ENCODE data around the gene LDAH.

Gene LDAH

GRCh38 chr2:20668871-20669475, 153.9 kb downstream of the LDAH start:
- H3K36me3 ChIP-seq (replicated peaks in 1 of 2; ENCODE audit: control insufficient read depth in 2 of 2, insufficient read depth in 2 of 2, low read length in 2 of 2): no peaks in the 10 kb centered on the region
- WGBS, 2 donors (ENCODE audit: extremely low coverage in 2 of 2, insufficient read length in 2 of 2, insufficient replicate concordance in 1 of 2): no CpG with 5 or more reads among the region's 8 CpGs
- no peak overlapping the region for H2BK15ac ChIP-seq (ENCODE audit: low read length)
- H4K8ac ChIP-seq (ENCODE audit: low read depth, low read length): no peak overlapping the region
- peak overlapping the region; percentile 27 for H3K23ac ChIP-seq (ENCODE audit: low read depth, low read length, poor library complexity)
- H3K4me1 ChIP-seq (ENCODE audit: control insufficient read depth in 2 of 2, insufficient read depth in 1 of 2, low read depth in 1 of 2, low read length in 2 of 2): peaks cover 13 to 21% of the 10 kb centered on the region in 2 donors
- no peak overlapping the region for H3K4me3 ChIP-seq (ENCODE audit: low read length in 2 of 2)
- H3K18ac ChIP-seq (ENCODE audit: low read length): no peak overlapping the region
- H2AK5ac ChIP-seq (ENCODE audit: low read depth, low read length): no peak overlapping the region
- H4K91ac ChIP-seq (ENCODE audit: low read depth, low read length, poor library complexity): no peak overlapping the region
- H2BK120ac ChIP-seq (ENCODE audit: low read depth, low read length): no peak overlapping the region
- H3K4ac ChIP-seq (ENCODE audit: low read length): no peak overlapping the region
- H3K9me3 ChIP-seq (replicated peaks in 1 of 2; ENCODE audit: control insufficient read depth in 2 of 2, insufficient read depth in 1 of 2, low read depth in 1 of 2, low read length in 2 of 2): peaks cover 0 to 10% of the 10 kb centered on the region in 2 donors
- H3K14ac ChIP-seq (ENCODE audit: low read length): no peak overlapping the region
- H2BK12ac ChIP-seq (ENCODE audit: low read length): no peak overlapping the region
- H3K27ac ChIP-seq (replicated peaks; ENCODE audit: low read length): no peak overlapping the region
- H3K9ac ChIP-seq (ENCODE audit: low read depth, low read length, poor library complexity): no peak overlapping the region
- no peak overlapping the region for H2AFZ ChIP-seq (ENCODE audit: low read length)
- H3K79me1 ChIP-seq (ENCODE audit: low read depth, low read length): no peaks in the 10 kb centered on the region
- no peak overlapping the region for H2BK5ac ChIP-seq (ENCODE audit: low read length)
- H3K4me2 ChIP-seq (ENCODE audit: insufficient read depth, low read length, poor library complexity, severe bottlenecking): no peak overlapping the region
- peaks cover 47 to 91% (median 65%) of the 10 kb centered on the region in 3 experiments for H3K27me3 ChIP-seq (ENCODE audit: control insufficient read depth in 3 of 3, insufficient read depth in 3 of 3, low read depth in 1 of 3, low read length in 3 of 3)
- no peak for DNase-seq (ENCODE audit: low spot score)

GRCh38 chr2:20668451-20668850, 154.4 kb downstream of the LDAH start:
- no peak overlapping the region for H2BK120ac ChIP-seq (ENCODE audit: low read depth, low read length)
- no peak overlapping the region for H2AFZ ChIP-seq (ENCODE audit: low read length)
- no peaks in the 10 kb centered on the region for H3K36me3 ChIP-seq (replicated peaks in 1 of 2; ENCODE audit: control insufficient read depth in 2 of 2, insufficient read depth in 2 of 2, low read length in 2 of 2)
- H2AK5ac ChIP-seq (ENCODE audit: low read depth, low read length): no peak overlapping the region
- H3K4me2 ChIP-seq (ENCODE audit: insufficient read depth, low read length, poor library complexity, severe bottlenecking): no peak overlapping the region
- no peak overlapping the region for H4K91ac ChIP-seq (ENCODE audit: low read depth, low read length, poor library complexity)
- H2BK12ac ChIP-seq (ENCODE audit: low read length): no peak overlapping the region
- no peak overlapping the region for H3K18ac ChIP-seq (ENCODE audit: low read length)
- H4K8ac ChIP-seq (ENCODE audit: low read depth, low read length): no peak overlapping the region
- no peak overlapping the region for H2BK5ac ChIP-seq (ENCODE audit: low read length)
- DNase-seq (ENCODE audit: low spot score): no peak
- H3K79me1 ChIP-seq (ENCODE audit: low read depth, low read length): no peaks in the 10 kb centered on the region
- H2BK15ac ChIP-seq (ENCODE audit: low read length): no peak overlapping the region
- H3K23ac ChIP-seq (ENCODE audit: low read depth, low read length, poor library complexity): no peak overlapping the region
- peak overlapping the region in 1 of 2 donors; percentile 63 for H3K4me3 ChIP-seq (ENCODE audit: low read length in 2 of 2)
- no peak overlapping the region for H3K14ac ChIP-seq (ENCODE audit: low read length)
- peaks cover 0 to 10% of the 10 kb centered on the region in 2 donors for H3K9me3 ChIP-seq (replicated peaks in 1 of 2; ENCODE audit: control insufficient read depth in 2 of 2, insufficient read depth in 1 of 2, low read depth in 1 of 2, low read length in 2 of 2)
- peaks cover 53 to 92% (median 65%) of the 10 kb centered on the region in 3 experiments for H3K27me3 ChIP-seq (ENCODE audit: control insufficient read depth in 3 of 3, insufficient read depth in 3 of 3, low read depth in 1 of 3, low read length in 3 of 3)
- no CpG with 5 or more reads among the region's 6 CpGs for WGBS, 2 donors (ENCODE audit: extremely low coverage in 2 of 2, insufficient read length in 2 of 2, insufficient replicate concordance in 1 of 2)
- peaks cover 11 to 16% of the 10 kb centered on the region in 2 donors for H3K4me1 ChIP-seq (ENCODE audit: control insufficient read depth in 2 of 2, insufficient read depth in 1 of 2, low read depth in 1 of 2, low read length in 2 of 2)
- no peak overlapping the region for H3K4ac ChIP-seq (ENCODE audit: low read length)
- H3K27ac ChIP-seq (replicated peaks; ENCODE audit: low read length): no peak overlapping the region
- no peak overlapping the region for H3K9ac ChIP-seq (ENCODE audit: low read depth, low read length, poor library complexity)

DNA sequence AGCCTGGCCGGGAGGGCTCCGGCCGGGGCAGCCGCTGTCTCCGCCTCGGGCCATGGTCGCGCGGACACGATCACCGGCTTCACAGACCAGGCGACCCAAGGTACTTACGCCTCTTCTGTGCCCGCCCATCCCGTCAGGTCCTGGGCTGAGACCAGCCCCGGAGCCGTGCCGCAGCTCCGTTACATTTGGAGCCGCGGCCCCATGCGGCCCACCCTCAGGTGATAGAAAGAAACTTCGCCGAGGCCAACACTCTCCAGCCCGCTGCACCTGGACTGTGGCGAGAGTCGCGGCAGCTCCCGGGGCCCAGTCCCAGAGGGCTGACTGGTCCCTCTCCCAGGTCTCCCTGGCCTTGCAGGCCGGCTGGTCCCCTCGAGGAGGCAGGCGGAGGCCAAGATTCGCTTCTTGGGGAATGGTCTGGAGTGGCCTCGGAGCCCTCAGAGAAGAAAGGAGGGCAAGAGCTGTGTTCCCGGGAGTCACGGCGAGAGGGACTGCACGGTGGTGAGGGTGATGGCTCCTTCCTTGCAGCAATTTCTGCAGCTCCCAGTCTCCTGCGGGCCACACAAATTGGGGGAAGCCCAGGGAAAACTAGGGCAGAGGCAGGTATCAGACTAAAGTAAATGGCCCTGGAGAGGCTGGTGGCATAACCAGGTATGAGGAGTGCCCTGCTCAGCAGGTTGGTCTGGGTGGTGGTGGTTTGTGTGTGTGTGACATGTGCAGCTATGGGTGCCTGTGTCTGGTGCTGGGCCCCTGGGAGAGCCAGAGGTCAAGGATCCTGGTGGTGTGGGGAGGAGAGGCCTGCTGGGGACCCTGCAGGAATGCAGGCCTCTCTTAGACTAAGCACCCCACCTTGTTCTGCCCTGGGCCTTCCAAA, 155.1 kb downstream of the LDAH start:
- H3K27ac ChIP-seq (replicated peaks; ENCODE audit: low read length): no peak overlapping the region
- H3K14ac ChIP-seq (ENCODE audit: low read length): no peak overlapping the region
- no peaks in the 10 kb centered on the region for H3K79me1 ChIP-seq (ENCODE audit: low read depth, low read length)
- no peak overlapping the region for H4K8ac ChIP-seq (ENCODE audit: low read depth, low read length)
- peaks cover 59 to 97% (median 65%) of the 10 kb centered on the region in 3 experiments for H3K27me3 ChIP-seq (ENCODE audit: control insufficient read depth in 3 of 3, insufficient read depth in 3 of 3, low read depth in 1 of 3, low read length in 3 of 3)
- peak overlapping the region; percentile 93 for H2AFZ ChIP-seq (ENCODE audit: low read length)
- WGBS, 2 donors (ENCODE audit: extremely low coverage in 2 of 2, insufficient read length in 2 of 2, insufficient replicate concordance in 1 of 2): no CpG with 5 or more reads among the region's 39 CpGs
- peak overlapping the region; percentile 70 for H3K4me2 ChIP-seq (ENCODE audit: insufficient read depth, low read length, poor library complexity, severe bottlenecking)
- no peak overlapping the region for H2BK5ac ChIP-seq (ENCODE audit: low read length)
- peak overlapping the region; percentile 83 for H3K9ac ChIP-seq (ENCODE audit: low read depth, low read length, poor library complexity)
- H2BK12ac ChIP-seq (ENCODE audit: low read length): no peak overlapping the region
- H2BK120ac ChIP-seq (ENCODE audit: low read depth, low read length): no peak overlapping the region
- H3K4ac ChIP-seq (ENCODE audit: low read length): no peak overlapping the region
- H2BK15ac ChIP-seq (ENCODE audit: low read length): peak overlapping the region; percentile 39
- no peak overlapping the region for H4K91ac ChIP-seq (ENCODE audit: low read depth, low read length, poor library complexity)
- peak overlapping the region; percentile 22 for H2AK5ac ChIP-seq (ENCODE audit: low read depth, low read length)
- H3K36me3 ChIP-seq (replicated peaks in 1 of 2; ENCODE audit: control insufficient read depth in 2 of 2, insufficient read depth in 2 of 2, low read length in 2 of 2): no peaks in the 10 kb centered on the region
- peaks cover 11 to 15% of the 10 kb centered on the region in 2 donors for H3K4me1 ChIP-seq (ENCODE audit: control insufficient read depth in 2 of 2, insufficient read depth in 1 of 2, low read depth in 1 of 2, low read length in 2 of 2)
- H3K9me3 ChIP-seq (replicated peaks in 1 of 2; ENCODE audit: control insufficient read depth in 2 of 2, insufficient read depth in 1 of 2, low read depth in 1 of 2, low read length in 2 of 2): peaks cover 0 to 10% of the 10 kb centered on the region in 2 donors
- no peak for DNase-seq (ENCODE audit: low spot score)
- peak overlapping the region; percentile 81 for H3K18ac ChIP-seq (ENCODE audit: low read length)
- peak overlapping the region; percentile 62 for H3K23ac ChIP-seq (ENCODE audit: low read depth, low read length, poor library complexity)
- peak overlapping the region; percentile 63 to 76 for H3K4me3 ChIP-seq (ENCODE audit: low read length in 2 of 2)

DNA sequence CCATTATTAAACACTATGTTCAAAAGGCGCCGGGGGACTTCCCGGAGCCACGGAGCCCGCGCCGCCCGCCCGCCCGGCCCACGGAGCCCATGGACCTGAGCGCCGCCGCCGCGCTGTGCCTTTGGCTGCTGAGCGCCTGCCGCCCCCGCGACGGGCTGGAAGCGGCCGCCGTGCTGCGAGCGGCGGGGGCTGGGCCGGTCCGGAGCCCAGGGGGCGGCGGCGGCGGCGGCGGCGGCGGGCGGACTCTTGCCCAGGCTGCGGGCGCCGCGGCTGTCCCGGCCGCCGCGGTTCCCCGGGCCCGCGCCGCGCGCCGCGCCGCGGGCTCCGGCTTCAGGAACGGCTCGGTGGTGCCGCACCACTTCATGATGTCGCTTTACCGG, 155.8 kb downstream of the LDAH start:
- peaks cover 11% of the 10 kb centered on the region in 2 donors for H3K4me1 ChIP-seq (ENCODE audit: control insufficient read depth in 2 of 2, insufficient read depth in 1 of 2, low read depth in 1 of 2, low read length in 2 of 2)
- no peak overlapping the region for H4K8ac ChIP-seq (ENCODE audit: low read depth, low read length)
- no peak overlapping the region for H3K4ac ChIP-seq (ENCODE audit: low read length)
- H2BK12ac ChIP-seq (ENCODE audit: low read length): no peak overlapping the region
- H3K36me3 ChIP-seq (replicated peaks in 1 of 2; ENCODE audit: control insufficient read depth in 2 of 2, insufficient read depth in 2 of 2, low read length in 2 of 2): no peaks in the 10 kb centered on the region
- DNase-seq (ENCODE audit: low spot score): no peak
- peaks cover 0 to 10% of the 10 kb centered on the region in 2 donors for H3K9me3 ChIP-seq (replicated peaks in 1 of 2; ENCODE audit: control insufficient read depth in 2 of 2, insufficient read depth in 1 of 2, low read depth in 1 of 2, low read length in 2 of 2)
- H3K18ac ChIP-seq (ENCODE audit: low read length): peak overlapping the region; percentile 81
- H3K9ac ChIP-seq (ENCODE audit: low read depth, low read length, poor library complexity): peak overlapping the region; percentile 83
- H3K27ac ChIP-seq (replicated peaks; ENCODE audit: low read length): no peak overlapping the region
- no peak overlapping the region for H2BK15ac ChIP-seq (ENCODE audit: low read length)
- H2AK5ac ChIP-seq (ENCODE audit: low read depth, low read length): no peak overlapping the region
- H4K91ac ChIP-seq (ENCODE audit: low read depth, low read length, poor library complexity): no peak overlapping the region
- H2BK120ac ChIP-seq (ENCODE audit: low read depth, low read length): no peak overlapping the region
- peaks cover 65 to 97% (median 66%) of the 10 kb centered on the region in 3 experiments for H3K27me3 ChIP-seq (ENCODE audit: control insufficient read depth in 3 of 3, insufficient read depth in 3 of 3, low read depth in 1 of 3, low read length in 3 of 3)
- H2BK5ac ChIP-seq (ENCODE audit: low read length): no peak overlapping the region
- peak overlapping the region; percentile 99 for H2AFZ ChIP-seq (ENCODE audit: low read length)
- H3K14ac ChIP-seq (ENCODE audit: low read length): no peak overlapping the region
- peak overlapping the region; percentile 70 for H3K4me2 ChIP-seq (ENCODE audit: insufficient read depth, low read length, poor library complexity, severe bottlenecking)
- peak overlapping the region; percentile 63 to 76 for H3K4me3 ChIP-seq (ENCODE audit: low read length in 2 of 2)
- no peaks in the 10 kb centered on the region for H3K79me1 ChIP-seq (ENCODE audit: low read depth, low read length)
- H3K23ac ChIP-seq (ENCODE audit: low read depth, low read length, poor library complexity): peak overlapping the region; percentile 62
- no CpG with 5 or more reads among the region's 62 CpGs for WGBS, 2 donors (ENCODE audit: extremely low coverage in 2 of 2, insufficient read length in 2 of 2, insufficient replicate concordance in 1 of 2)
